H9 (cell line): ENCODE results near the gene XRN1. TPM values are rescaled to one million over a fixed set of nuclear protein-coding genes. Genes with fewer than 3 reads are reported as not detected.

Experiments
- DNase-seq: peaks from one replicate; pipeline ENCODE4 v3.0.0-alpha.2; 2017
- H2AFZ ChIP-seq: one replicate; pipeline ENCODE4 v1.6.1; 2013; ENCODE audit warnings: mild to moderate bottlenecking, low read length, control low read depth, moderate library complexity
- H2AK5ac ChIP-seq: 2 replicates; pipeline ENCODE4 v1.6.1; 2013; ENCODE audit warnings: low read length, control low read depth, mixed read lengths; ENCODE audit not compliant: insufficient read length
- H2BK120ac ChIP-seq: one replicate; pipeline ENCODE4 v1.6.1; 2013; ENCODE audit warnings: low read depth, mild to moderate bottlenecking, low read length, control low read depth, inconsistent platforms; ENCODE audit not compliant: poor library complexity, severe bottlenecking
- H2BK12ac ChIP-seq: 2 replicates; pipeline ENCODE4 v1.6.1; 2013; ENCODE audit warnings: low read length, control low read depth, mixed read lengths, low read depth; ENCODE audit not compliant: insufficient read length
- H2BK15ac ChIP-seq: 2 replicates; pipeline ENCODE4 v1.6.1; 2013; ENCODE audit warnings: low read depth, low read length, control low read depth
- H2BK20ac ChIP-seq: one replicate; pipeline ENCODE4 v1.6.1; 2013; ENCODE audit warnings: low read depth, mild to moderate bottlenecking, low read length, control low read depth, inconsistent platforms; ENCODE audit not compliant: poor library complexity, severe bottlenecking
- H2BK5ac ChIP-seq: 2 replicates; pipeline ENCODE4 v1.6.1; 2013; ENCODE audit warnings: low read length, control low read depth, mixed read lengths; ENCODE audit not compliant: insufficient read length
- H3K14ac ChIP-seq: 2 replicates; pipeline ENCODE4 v1.6.1; 2013; ENCODE audit warnings: low read length, control low read depth; ENCODE audit not compliant: insufficient read depth
- H3K18ac ChIP-seq: 2 replicates; pipeline ENCODE4 v1.6.1; 2013; ENCODE audit warnings: low read depth, mild to moderate bottlenecking, mixed read lengths, low read length, control low read depth; ENCODE audit not compliant: insufficient read length
- H3K23ac ChIP-seq: 2 replicates; pipeline ENCODE4 v1.6.1; 2013; ENCODE audit warnings: low read length, control low read depth, mixed read lengths, low read depth; ENCODE audit not compliant: insufficient read length
- H3K23me2 ChIP-seq: 2 replicates; pipeline ENCODE4 v1.6.1; 2013; ENCODE audit warnings: low read depth, mild to moderate bottlenecking, mixed read lengths, low read length, control low read depth; ENCODE audit not compliant: insufficient read length, poor library complexity, severe bottlenecking
- H3K27ac ChIP-seq: 2 replicates; pipeline ENCODE4 v1.5.1; 2013; ENCODE audit warnings: low read length, control low read depth, mixed read lengths, low read depth; ENCODE audit not compliant: insufficient read length
- H3K27me3 ChIP-seq: 2 replicates; pipeline ENCODE4 v1.6.1; 2013; ENCODE audit warnings: low read length, control low read depth, inconsistent platforms; ENCODE audit not compliant: insufficient read depth
- H3K4ac ChIP-seq: 2 replicates; pipeline ENCODE4 v1.6.1; 2013; ENCODE audit warnings: low read depth, mild to moderate bottlenecking, control low read depth, inconsistent platforms, low read length, moderate library complexity
- H3K4me1 ChIP-seq: 2 replicates; pipeline ENCODE4 v1.6.1; 2013; ENCODE audit warnings: low read length, control low read depth, inconsistent platforms; ENCODE audit not compliant: insufficient read depth
- H3K4me2 ChIP-seq: 2 replicates; pipeline ENCODE4 v1.6.1; 2013; ENCODE audit warnings: low read length, control low read depth, mixed read lengths; ENCODE audit not compliant: insufficient read length, insufficient read depth
- H3K56ac ChIP-seq: 2 replicates; pipeline ENCODE4 v1.6.1; 2013; ENCODE audit warnings: low read depth, mild to moderate bottlenecking, mixed read lengths, low read length, control low read depth; ENCODE audit not compliant: insufficient read length
- H3K79me1 ChIP-seq: 2 replicates; pipeline ENCODE4 v1.6.1; 2013; ENCODE audit warnings: low read depth, mild to moderate bottlenecking, moderate library complexity, low read length, control low read depth, inconsistent platforms; ENCODE audit not compliant: insufficient read depth, poor library complexity, severe bottlenecking
- H3K79me2 ChIP-seq: 2 replicates; pipeline ENCODE4 v1.6.1; 2013; ENCODE audit warnings: low read length, control low read depth, inconsistent platforms; ENCODE audit not compliant: insufficient read depth
- H3K9ac ChIP-seq: 2 replicates; pipeline ENCODE4 v1.6.1; 2013; ENCODE audit warnings: low read length, control low read depth, mixed read lengths; ENCODE audit not compliant: insufficient read length; ENCODE audit errors: extremely low read depth
- H3K9me3 ChIP-seq: one replicate; pipeline ENCODE4 v1.6.1; 2013; ENCODE audit warnings: low read depth, low read length, inconsistent platforms; ENCODE audit not compliant: control insufficient read depth
- H3T11ph ChIP-seq: one replicate; pipeline ENCODE4 v1.6.1; 2013; ENCODE audit warnings: mild to moderate bottlenecking, low read length, control low read depth, inconsistent platforms
- H4K20me1 ChIP-seq: one replicate; pipeline ENCODE4 v1.6.1; 2013; ENCODE audit not compliant: control insufficient read depth, insufficient read length, insufficient read depth
- H4K5ac ChIP-seq: 2 replicates; pipeline ENCODE4 v1.6.1; 2013; ENCODE audit warnings: low read depth, mild to moderate bottlenecking, mixed read lengths, low read length, control low read depth; ENCODE audit not compliant: insufficient read length
- H4K8ac ChIP-seq: replicated peaks from 2 replicates; pipeline ENCODE4 v1.6.1; 2013; ENCODE audit warnings: low read length, control low read depth, mixed read lengths, low read depth; ENCODE audit not compliant: insufficient read length
- H4K91ac ChIP-seq: 2 replicates; pipeline ENCODE4 v1.6.1; 2013; ENCODE audit warnings: low read depth, mild to moderate bottlenecking, moderate library complexity, mixed read lengths, low read length, control low read depth; ENCODE audit not compliant: insufficient read length
- H3K27ac Mint-ChIP-seq, 3 experiments: 2 replicates in 2 of 3; 3 replicates in 1 of 3; pipeline ENCODE4 v1.8.0; 2020 to 2021; ENCODE audit warnings: mixed read lengths in 3 of 3, mild to moderate bottlenecking in 1 of 3, moderate library complexity in 1 of 3
- H3K27me3 Mint-ChIP-seq: 2 replicates; pipeline ENCODE4 v1.8.0; 2021; ENCODE audit warnings: low read depth, mild to moderate bottlenecking, moderate library complexity, mixed read lengths
- H3K36me3 Mint-ChIP-seq, 3 experiments: 2 replicates in 2 of 3; 3 replicates in 1 of 3; pipeline ENCODE4 v1.8.0; 2020 to 2021; ENCODE audit warnings: low read depth in 3 of 3, mixed read lengths in 3 of 3; ENCODE audit not compliant: insufficient read depth in 1 of 3
- H3K4me1 Mint-ChIP-seq, 2 experiments: 2 replicates each; pipeline ENCODE4 v1.8.0; 2020; ENCODE audit warnings: mixed read lengths in 2 of 2
- H3K4me3 Mint-ChIP-seq, 2 experiments: 2 replicates in 1 of 2; 3 replicates in 1 of 2; pipeline ENCODE4 v1.8.0; 2020 to 2021; ENCODE audit warnings: mild to moderate bottlenecking in 2 of 2, mixed read lengths in 2 of 2, moderate library complexity in 1 of 2
- H3K9me3 Mint-ChIP-seq, 2 experiments: 2 replicates in 1 of 2; 3 replicates in 1 of 2; pipeline ENCODE4 v1.8.0; 2020; ENCODE audit warnings: mild to moderate bottlenecking in 2 of 2, mixed read lengths in 2 of 2, moderate library complexity in 1 of 2
- WGBS: extraction: QIAGEN DNeasy Blood & Tissue Kit; methylation state at CpG from one replicate; pipeline ENCODE4 v1.1.7; 2013; ENCODE audit warnings: missing lambda C conversion rate, low lambda C conversion rate, mixed read lengths; ENCODE audit not compliant: insufficient read length; ENCODE audit errors: extremely low coverage; 5-methylcytosine and 5-hydroxymethylcytosine counted together
- total RNA-seq: library from RNA; stranded (reverse); gene quantifications from 2 replicates; pipeline ENCODE4 v1.2.1, GENCODE V29; 2021
- TF ChIP-seq, protein P1 (sequence below): fragments of 200-600 bp; sonication (generic); conservative IDR thresholded peaks from 3 replicates; pipeline ENCODE4 v1.8.0; 2021; ENCODE audit warnings: antibody characterized with exemption, mild to moderate bottlenecking

Gene XRN1
- total RNA-seq, 1 experiment from 2014 or later, result 15.0 TPM

DNA sequence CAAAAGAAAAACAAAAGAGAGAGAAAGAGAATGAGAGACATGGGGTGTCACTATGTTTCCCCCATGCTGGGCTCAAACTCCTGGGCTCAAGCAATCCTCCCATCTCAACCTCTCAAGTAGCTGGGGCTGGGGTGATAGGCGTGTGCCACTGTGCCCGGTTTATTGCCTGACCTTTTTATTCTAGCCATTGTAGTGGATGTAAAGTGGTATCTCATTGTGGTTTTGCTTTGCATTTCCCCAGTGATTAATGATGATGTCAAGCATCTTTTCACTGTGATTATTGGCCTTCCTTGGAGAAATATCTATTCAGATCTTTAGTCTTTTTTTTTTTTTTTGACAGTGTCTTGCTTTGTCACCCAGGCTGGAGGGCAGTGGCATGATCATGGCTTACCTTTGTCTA is 184.7 kb downstream of the XRN1 start:
- no peaks in the 10 kb centered on the region for H3K4me1 ChIP-seq
- H3K56ac ChIP-seq, result no peak overlapping the region
- Mint-ChIP-seq H3K36me3 (no peaks in the 10 kb centered on the region), H3K4me3 (no peak overlapping the region), H3K27ac (no peak overlapping the region), H3K9me3 (no peaks in the 10 kb centered on the region; a peak in 1 of 5 replicates), H3K4me1 (peaks cover 10 to 13% of the 10 kb centered on the region in 2 experiments), H3K27me3 (no peaks in the 10 kb centered on the region)
- H3K79me2 ChIP-seq, result no peaks in the 10 kb centered on the region
- TF ChIP-seq, protein P1, sequence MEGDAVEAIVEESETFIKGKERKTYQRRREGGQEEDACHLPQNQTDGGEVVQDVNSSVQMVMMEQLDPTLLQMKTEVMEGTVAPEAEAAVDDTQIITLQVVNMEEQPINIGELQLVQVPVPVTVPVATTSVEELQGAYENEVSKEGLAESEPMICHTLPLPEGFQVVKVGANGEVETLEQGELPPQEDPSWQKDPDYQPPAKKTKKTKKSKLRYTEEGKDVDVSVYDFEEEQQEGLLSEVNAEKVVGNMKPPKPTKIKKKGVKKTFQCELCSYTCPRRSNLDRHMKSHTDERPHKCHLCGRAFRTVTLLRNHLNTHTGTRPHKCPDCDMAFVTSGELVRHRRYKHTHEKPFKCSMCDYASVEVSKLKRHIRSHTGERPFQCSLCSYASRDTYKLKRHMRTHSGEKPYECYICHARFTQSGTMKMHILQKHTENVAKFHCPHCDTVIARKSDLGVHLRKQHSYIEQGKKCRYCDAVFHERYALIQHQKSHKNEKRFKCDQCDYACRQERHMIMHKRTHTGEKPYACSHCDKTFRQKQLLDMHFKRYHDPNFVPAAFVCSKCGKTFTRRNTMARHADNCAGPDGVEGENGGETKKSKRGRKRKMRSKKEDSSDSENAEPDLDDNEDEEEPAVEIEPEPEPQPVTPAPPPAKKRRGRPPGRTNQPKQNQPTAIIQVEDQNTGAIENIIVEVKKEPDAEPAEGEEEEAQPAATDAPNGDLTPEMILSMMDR, result no peak
- H3K4ac ChIP-seq, result no peak overlapping the region
- no peaks in the 10 kb centered on the region for H3K9me3 ChIP-seq
- H3K79me1 ChIP-seq, result no peaks in the 10 kb centered on the region
- no peak overlapping the region for H2BK5ac ChIP-seq
- H2BK15ac ChIP-seq, result no peak overlapping the region
- H3K14ac ChIP-seq, result no peak overlapping the region
- no peak for DNase-seq
- no CpG with 5 or more reads among the region's 2 CpGs for WGBS
- no peak overlapping the region for H2AK5ac ChIP-seq
- no peak overlapping the region for H3K23ac ChIP-seq
- H3K4me2 ChIP-seq, result no peak overlapping the region
- no peak overlapping the region for H4K5ac ChIP-seq
- no peak overlapping the region for H3K27ac ChIP-seq
- H3K18ac ChIP-seq, result no peak overlapping the region
- H4K20me1 ChIP-seq, result no peaks in the 10 kb centered on the region
- no peak overlapping the region for H2BK12ac ChIP-seq
- H3T11ph ChIP-seq, result no peak overlapping the region
- no peak overlapping the region for H2AFZ ChIP-seq
- H2BK120ac ChIP-seq, result no peak overlapping the region
- no peak overlapping the region for H2BK20ac ChIP-seq
- no peaks in the 10 kb centered on the region for H3K27me3 ChIP-seq
- H3K23me2 ChIP-seq, result no peaks in the 10 kb centered on the region
- no peak overlapping the region for H4K91ac ChIP-seq
- no peak overlapping the region for H3K9ac ChIP-seq
- no peak overlapping the region for H4K8ac ChIP-seq
